GM12878 (cell line): ENCODE results near the gene CLNS1A. TPM values are rescaled to one million over a fixed set of nuclear protein-coding genes. Genes with fewer than 3 reads are reported as not detected.

Experiments
- ATAC-seq: fragments of 200-7000 bp; cut with Tn5 transposase; 3 replicates; pipeline ENCODE4 v1.9.1; 2020; ENCODE audit warnings: mild to moderate bottlenecking, moderate library complexity
- BruUV-seq: library from RNA; stranded (reverse); fragments of 400-500 nt; replicated peaks from 2 replicates; lab custom pipeline; 2021; lab: Mats Ljungman, UMichigan
- CTCF ChIA-PET: fragments of 300-600 bp; sonication (Branson Sonifier 250); formaldehyde crosslinking; extraction: SDS; loops from one replicate; lab custom pipeline; 2021; ENCODE audit warnings: inconsistent platforms; lab: Yijun Ruan, JAX
- POLR2A ChIA-PET: fragments of 350-600 bp; formaldehyde crosslinking; extraction: SDS; loops from one replicate; lab custom pipeline; 2021; ENCODE audit warnings: inconsistent platforms; lab: Charles Lee
- RAD21 ChIA-PET: fragments of 300-600 bp; sonication (Branson Sonifier 250); formaldehyde crosslinking; loops from one replicate; lab custom pipeline; 2023; ENCODE audit warnings: antibody characterized with exemption; ENCODE audit not compliant: unreplicated experiment; lab: Charles Lee
- SMC1A ChIA-PET: fragments of 300-600 bp; sonication (Branson Sonifier 250); formaldehyde crosslinking; loops from one replicate; lab custom pipeline; 2023; ENCODE audit not compliant: unreplicated experiment, uncharacterized antibody; lab: Charles Lee
- DNase-seq: peaks from one replicate; pipeline ENCODE4 v3.0.0-alpha.2; 2011; ENCODE audit warnings: low read depth, low spot score
- FAIRE-seq: peaks from 3 replicates; lab custom pipeline; 2011; peaks lifted over from hg19 to GRCh38; lab: Jason Lieb, UNC
- H2AFZ ChIP-seq: 2 replicates; pipeline ENCODE4 v1.6.0; 2011; ENCODE audit warnings: low read depth, low read length, control low read depth; ENCODE audit not compliant: control insufficient read depth
- H3K27ac ChIP-seq: 2 replicates; pipeline ENCODE4 v1.5.1; 2011; ENCODE audit warnings: control low read depth; ENCODE audit not compliant: control insufficient read depth, insufficient read depth
- H3K27me3 ChIP-seq, 2 experiments: replicated peaks in 1 of 2; 2 replicates each; pipeline versions ENCODE4 v1.6.0 to v1.6.1; 2011; ENCODE audit warnings: low read length in 1 of 2; ENCODE audit not compliant: control insufficient read depth in 2 of 2, insufficient read depth in 2 of 2
- H3K36me3 ChIP-seq, 2 experiments: 2 replicates each; pipeline ENCODE4 v1.5.1; 2011; ENCODE audit warnings: low read length in 1 of 2; ENCODE audit not compliant: control insufficient read depth in 2 of 2, insufficient read depth in 2 of 2
- H3K4me1 ChIP-seq: 2 replicates; pipeline ENCODE4 v1.6.1; 2011; ENCODE audit warnings: mild to moderate bottlenecking, low read length, moderate library complexity, mixed read lengths; ENCODE audit not compliant: control insufficient read depth, insufficient read depth
- H3K4me2 ChIP-seq: 2 replicates; pipeline ENCODE4 v1.6.0; 2011; ENCODE audit warnings: control low read depth; ENCODE audit not compliant: control insufficient read depth, insufficient read depth
- H3K4me3 ChIP-seq: fragments of 200-600 bp; sonication (generic); 2 replicates; pipeline ENCODE4 v1.5.1; 2016
- H3K79me2 ChIP-seq: 2 replicates; pipeline ENCODE4 v1.6.0; 2011; ENCODE audit warnings: low read length; ENCODE audit not compliant: control insufficient read depth, insufficient read depth
- H3K9ac ChIP-seq: 2 replicates; pipeline ENCODE4 v1.8.0; 2011; ENCODE audit warnings: low read length, control low read depth, mixed read lengths; ENCODE audit not compliant: control insufficient read depth, insufficient read depth
- H3K9me3 ChIP-seq: replicated peaks from 3 replicates; pipeline ENCODE4 v1.5.1; 2011; ENCODE audit warnings: mild to moderate bottlenecking, low read length; ENCODE audit not compliant: control insufficient read depth, insufficient read depth
- H4K20me1 ChIP-seq: 2 replicates; pipeline ENCODE4 v1.6.0; 2011; ENCODE audit not compliant: control insufficient read depth, insufficient read depth
- BACH1 ChIP-seq: fragments of 450-650 bp; IDR thresholded peaks from 2 replicates; pipeline ENCODE4 v1.6.1; 2017; ENCODE audit warnings: mild to moderate bottlenecking, borderline replicate concordance
- DPF2 ChIP-seq: fragments of 450-650 bp; IDR thresholded peaks from 2 replicates; pipeline ENCODE4 v1.6.1; 2017; ENCODE audit warnings: mild to moderate bottlenecking
- ETV6 ChIP-seq, 2 experiments: fragments of 450-650 bp in 1 of 2; IDR thresholded peaks in 1 of 2; conservative IDR thresholded peaks in 1 of 2; 2 replicates each; pipeline ENCODE4 v1.6.1; 2014; ENCODE audit warnings: antibody characterized with exemption in 1 of 2, borderline replicate concordance in 1 of 2, low read depth in 1 of 2, mild to moderate bottlenecking in 1 of 2, moderate library complexity in 1 of 2
- MEF2B ChIP-seq: fragments of 450-650 bp; IDR thresholded peaks from 2 replicates; pipeline ENCODE4 v1.6.1; 2018; ENCODE audit warnings: mild to moderate bottlenecking, moderate library complexity; ENCODE audit not compliant: partially characterized antibody, poor library complexity, severe bottlenecking
- PAX5 ChIP-seq: IDR thresholded peaks from 2 replicates; pipeline ENCODE4 v1.6.1; 2011; ENCODE audit warnings: low read depth, low read length, borderline replicate concordance
- PAX8 ChIP-seq: fragments of 450-650 bp; IDR thresholded peaks from 2 replicates; pipeline ENCODE4 v1.6.1; 2017; ENCODE audit warnings: mild to moderate bottlenecking, moderate library complexity
- POLR2A ChIP-seq: IDR thresholded peaks from 2 replicates; pipeline ENCODE4 v1.6.1; 2011; ENCODE audit warnings: low read depth, mild to moderate bottlenecking, low read length
- RB1 ChIP-seq: fragments of 450-650 bp; formaldehyde crosslinking; IDR thresholded peaks from 2 replicates; pipeline ENCODE4 v1.6.1; 2017; ENCODE audit warnings: mild to moderate bottlenecking, borderline replicate concordance
- RUNX3 ChIP-seq: IDR thresholded peaks from 2 replicates; pipeline ENCODE4 v1.6.1; 2012; ENCODE audit warnings: low read length, inconsistent platforms
- TAF1 ChIP-seq: IDR thresholded peaks from 2 replicates; pipeline ENCODE4 v1.6.1; 2011; ENCODE audit warnings: mild to moderate bottlenecking, low read depth, low read length, borderline replicate concordance
- TARDBP ChIP-seq: IDR thresholded peaks from 2 replicates; pipeline ENCODE4 v1.6.1; 2016; ENCODE audit warnings: borderline replicate concordance
- TCF12 ChIP-seq: IDR thresholded peaks from 2 replicates; pipeline ENCODE4 v1.6.1; 2011; ENCODE audit warnings: low read depth, mild to moderate bottlenecking, low read length
- WGBS: methylation state at CpG from one replicate; pipeline ENCODE4 v1.1.6; 2016; ENCODE audit warnings: low lambda C conversion rate; ENCODE audit not compliant: insufficient replicate concordance, insufficient coverage; ENCODE audit errors: missing lambda C conversion rate; 5-methylcytosine and 5-hydroxymethylcytosine counted together
- in situ Hi-C: fragments of 300-500 bp; cut with MboI; formaldehyde crosslinking; loops from 9 replicates; pipeline ENCODE4 v1.14.3; 2018; ENCODE audit warnings: mixed read lengths
- intact Hi-C: fragments of 100-400 bp; cut with micrococcal nuclease; formaldehyde crosslinking; loops from one replicate; pipeline ENCODE4 v1.14.2; 2022; ENCODE audit not compliant: unreplicated experiment
- polyA plus RNA-seq, 11 experiments: library from polyadenylated mRNA; depleted of rRNA in 4 of 11; unstranded in 6 of 11; stranded (reverse) in 5 of 11; fragments of >200 nt; fragmentation: Nextera tagmentation in 4 of 11; fragmentation: Illumina TruSeq in 1 of 11; extraction: Ambion mirVana in 4 of 11; extraction: Trizol in 1 of 11; gene quantifications; 1 replicate in 1 of 11; 2 replicates in 10 of 11; pipeline versions ENCODE4 v1.2.1 to v1.2.3, GENCODE V29; 2011 to 2016; ENCODE audit warnings: inconsistent platforms in 2 of 11, missing spikeins in 2 of 11, low read depth in 1 of 11
- total RNA-seq, 4 experiments: library from RNA; depleted of rRNA in 3 of 4; stranded (reverse); fragments of >200 nt in 3 of 4; fragmentation: Illumina TruSeq in 1 of 4; extraction: Trizol in 1 of 4; gene quantifications; 2 replicates each; pipeline versions ENCODE4 v1.2.1 to v1.2.3, GENCODE V29; 2013 to 2021
- TF ChIP-seq, protein P1 (sequence below): fragments of 450-650 bp; formaldehyde crosslinking; IDR thresholded peaks from 2 replicates; pipeline ENCODE4 v1.4.0; 2020; ENCODE audit warnings: mild to moderate bottlenecking, moderate library complexity
- TF ChIP-seq, protein P2 (sequence below): fragments of 450-650 bp; IDR thresholded peaks from 2 replicates; pipeline ENCODE4 v1.6.1; 2017; ENCODE audit warnings: mild to moderate bottlenecking
- TF ChIP-seq, protein P3 (sequence below): fragments of 450-650 bp; IDR thresholded peaks from 2 replicates; pipeline ENCODE4 v1.6.1; 2017; ENCODE audit warnings: mild to moderate bottlenecking, moderate library complexity

CLNS1A gene
- total and polyA plus RNA-seq, 10 of the 15 experiments (the other 5 are each of a cell fraction or from before 2014, with no cell fraction given), result 74.1 to 247 (median 167) TPM

DNA sequence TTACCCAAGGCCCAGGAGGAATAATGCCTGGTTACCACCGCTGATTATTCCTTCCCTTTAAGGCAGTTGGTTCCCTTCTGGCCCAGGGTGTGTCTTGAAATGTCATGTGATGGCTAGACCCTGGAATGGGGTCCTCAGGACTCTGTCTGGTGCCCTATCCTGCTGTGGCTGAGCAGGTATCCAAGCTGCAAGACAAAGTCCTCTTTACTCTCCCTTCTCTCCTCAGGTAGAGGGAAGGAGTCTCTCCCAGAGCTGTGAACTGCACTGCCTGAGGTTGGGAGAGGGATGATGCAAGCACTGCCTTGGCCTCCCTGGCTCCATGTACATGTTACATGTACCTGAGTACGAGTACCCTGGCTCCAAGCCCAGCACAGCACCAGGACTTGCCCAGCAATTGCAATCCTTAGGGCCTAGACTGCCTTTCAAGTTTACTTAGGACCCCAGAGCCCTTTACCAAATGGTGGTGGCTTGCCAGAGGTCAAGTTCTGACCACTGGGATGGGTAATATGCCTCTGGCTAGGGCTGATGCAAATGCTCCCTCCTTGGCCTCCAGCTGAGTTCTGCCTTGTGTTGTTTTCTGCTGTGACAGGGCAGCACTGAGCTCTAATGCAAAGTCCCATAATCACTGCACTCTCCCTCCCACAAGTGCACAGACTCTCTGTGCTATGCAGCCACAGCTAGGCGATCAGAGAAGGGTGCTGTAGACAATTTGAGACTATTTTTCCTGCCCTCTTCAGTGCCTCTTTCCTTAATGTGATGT is 68.5 kb downstream of the CLNS1A start:
- in situ Hi-C loops (no loop called here), intact Hi-C loops (no loop called here)
- no peak for ATAC-seq
- CTCF ChIA-PET, result interaction anchor here (0.6 to 2.1 kb wide), 2 partner anchors 12 to 832 kb away, joined by 3 to 5 read pairs; no protein-coding TSS in a partner anchor
- no peak overlapping the region for H3K4me3 ChIP-seq
- H3K9ac ChIP-seq, result no peak overlapping the region
- POLR2A ChIA-PET, result no interaction called here
- TF ChIP-seq, protein P1, sequence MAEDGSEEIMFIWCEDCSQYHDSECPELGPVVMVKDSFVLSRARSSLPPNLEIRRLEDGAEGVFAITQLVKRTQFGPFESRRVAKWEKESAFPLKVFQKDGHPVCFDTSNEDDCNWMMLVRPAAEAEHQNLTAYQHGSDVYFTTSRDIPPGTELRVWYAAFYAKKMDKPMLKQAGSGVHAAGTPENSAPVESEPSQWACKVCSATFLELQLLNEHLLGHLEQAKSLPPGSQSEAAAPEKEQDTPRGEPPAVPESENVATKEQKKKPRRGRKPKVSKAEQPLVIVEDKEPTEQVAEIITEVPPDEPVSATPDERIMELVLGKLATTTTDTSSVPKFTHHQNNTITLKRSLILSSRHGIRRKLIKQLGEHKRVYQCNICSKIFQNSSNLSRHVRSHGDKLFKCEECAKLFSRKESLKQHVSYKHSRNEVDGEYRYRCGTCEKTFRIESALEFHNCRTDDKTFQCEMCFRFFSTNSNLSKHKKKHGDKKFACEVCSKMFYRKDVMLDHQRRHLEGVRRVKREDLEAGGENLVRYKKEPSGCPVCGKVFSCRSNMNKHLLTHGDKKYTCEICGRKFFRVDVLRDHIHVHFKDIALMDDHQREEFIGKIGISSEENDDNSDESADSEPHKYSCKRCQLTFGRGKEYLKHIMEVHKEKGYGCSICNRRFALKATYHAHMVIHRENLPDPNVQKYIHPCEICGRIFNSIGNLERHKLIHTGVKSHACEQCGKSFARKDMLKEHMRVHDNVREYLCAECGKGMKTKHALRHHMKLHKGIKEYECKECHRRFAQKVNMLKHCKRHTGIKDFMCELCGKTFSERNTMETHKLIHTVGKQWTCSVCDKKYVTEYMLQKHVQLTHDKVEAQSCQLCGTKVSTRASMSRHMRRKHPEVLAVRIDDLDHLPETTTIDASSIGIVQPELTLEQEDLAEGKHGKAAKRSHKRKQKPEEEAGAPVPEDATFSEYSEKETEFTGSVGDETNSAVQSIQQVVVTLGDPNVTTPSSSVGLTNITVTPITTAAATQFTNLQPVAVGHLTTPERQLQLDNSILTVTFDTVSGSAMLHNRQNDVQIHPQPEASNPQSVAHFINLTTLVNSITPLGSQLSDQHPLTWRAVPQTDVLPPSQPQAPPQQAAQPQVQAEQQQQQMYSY (CRISPR knock-in tag), result no peak
- TF ChIP-seq POLR2A (no peak), RB1 (no peak), PAX8 (no peak), RUNX3 (no peak), TCF12 (no peak), MEF2B (no peak), DPF2 (no peak), PAX5 (no peak), BACH1 (no peak), TARDBP (no peak), TAF1 (no peak), ETV6 (conservative IDR thresholded peaks at IDR 0.05 in 1 of 2, IDR thresholded peaks at IDR 0.05 in 1 of 2; ENCODE audit: borderline replicate concordance in 1 of 2, low read depth in 1 of 2) (no peak)
- TF ChIP-seq, protein P2, sequence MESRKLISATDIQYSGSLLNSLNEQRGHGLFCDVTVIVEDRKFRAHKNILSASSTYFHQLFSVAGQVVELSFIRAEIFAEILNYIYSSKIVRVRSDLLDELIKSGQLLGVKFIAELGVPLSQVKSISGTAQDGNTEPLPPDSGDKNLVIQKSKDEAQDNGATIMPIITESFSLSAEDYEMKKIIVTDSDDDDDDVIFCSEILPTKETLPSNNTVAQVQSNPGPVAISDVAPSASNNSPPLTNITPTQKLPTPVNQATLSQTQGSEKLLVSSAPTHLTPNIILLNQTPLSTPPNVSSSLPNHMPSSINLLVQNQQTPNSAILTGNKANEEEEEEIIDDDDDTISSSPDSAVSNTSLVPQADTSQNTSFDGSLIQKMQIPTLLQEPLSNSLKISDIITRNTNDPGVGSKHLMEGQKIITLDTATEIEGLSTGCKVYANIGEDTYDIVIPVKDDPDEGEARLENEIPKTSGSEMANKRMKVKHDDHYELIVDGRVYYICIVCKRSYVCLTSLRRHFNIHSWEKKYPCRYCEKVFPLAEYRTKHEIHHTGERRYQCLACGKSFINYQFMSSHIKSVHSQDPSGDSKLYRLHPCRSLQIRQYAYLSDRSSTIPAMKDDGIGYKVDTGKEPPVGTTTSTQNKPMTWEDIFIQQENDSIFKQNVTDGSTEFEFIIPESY, result no peak
- TF ChIP-seq, protein P3, sequence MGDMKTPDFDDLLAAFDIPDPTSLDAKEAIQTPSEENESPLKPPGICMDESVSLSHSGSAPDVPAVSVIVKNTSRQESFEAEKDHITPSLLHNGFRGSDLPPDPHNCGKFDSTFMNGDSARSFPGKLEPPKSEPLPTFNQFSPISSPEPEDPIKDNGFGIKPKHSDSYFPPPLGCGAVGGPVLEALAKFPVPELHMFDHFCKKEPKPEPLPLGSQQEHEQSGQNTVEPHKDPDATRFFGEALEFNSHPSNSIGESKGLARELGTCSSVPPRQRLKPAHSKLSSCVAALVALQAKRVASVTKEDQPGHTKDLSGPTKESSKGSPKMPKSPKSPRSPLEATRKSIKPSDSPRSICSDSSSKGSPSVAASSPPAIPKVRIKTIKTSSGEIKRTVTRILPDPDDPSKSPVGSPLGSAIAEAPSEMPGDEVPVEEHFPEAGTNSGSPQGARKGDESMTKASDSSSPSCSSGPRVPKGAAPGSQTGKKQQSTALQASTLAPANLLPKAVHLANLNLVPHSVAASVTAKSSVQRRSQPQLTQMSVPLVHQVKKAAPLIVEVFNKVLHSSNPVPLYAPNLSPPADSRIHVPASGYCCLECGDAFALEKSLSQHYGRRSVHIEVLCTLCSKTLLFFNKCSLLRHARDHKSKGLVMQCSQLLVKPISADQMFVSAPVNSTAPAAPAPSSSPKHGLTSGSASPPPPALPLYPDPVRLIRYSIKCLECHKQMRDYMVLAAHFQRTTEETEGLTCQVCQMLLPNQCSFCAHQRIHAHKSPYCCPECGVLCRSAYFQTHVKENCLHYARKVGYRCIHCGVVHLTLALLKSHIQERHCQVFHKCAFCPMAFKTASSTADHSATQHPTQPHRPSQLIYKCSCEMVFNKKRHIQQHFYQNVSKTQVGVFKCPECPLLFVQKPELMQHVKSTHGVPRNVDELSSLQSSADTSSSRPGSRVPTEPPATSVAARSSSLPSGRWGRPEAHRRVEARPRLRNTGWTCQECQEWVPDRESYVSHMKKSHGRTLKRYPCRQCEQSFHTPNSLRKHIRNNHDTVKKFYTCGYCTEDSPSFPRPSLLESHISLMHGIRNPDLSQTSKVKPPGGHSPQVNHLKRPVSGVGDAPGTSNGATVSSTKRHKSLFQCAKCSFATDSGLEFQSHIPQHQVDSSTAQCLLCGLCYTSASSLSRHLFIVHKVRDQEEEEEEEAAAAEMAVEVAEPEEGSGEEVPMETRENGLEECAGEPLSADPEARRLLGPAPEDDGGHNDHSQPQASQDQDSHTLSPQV, result no peak
- H3K9me3 ChIP-seq, result no peaks in the 10 kb centered on the region
- DNase-seq, result no peak
- H4K20me1 ChIP-seq, result no peaks in the 10 kb centered on the region
- RAD21 ChIA-PET, result no interaction called here
- no TSS peak for BruUV-seq
- H3K4me1 ChIP-seq, result no peaks in the 10 kb centered on the region
- SMC1A ChIA-PET, result no interaction called here
- no peak overlapping the region for H3K27ac ChIP-seq
- H3K27me3 ChIP-seq, result no peaks in the 10 kb centered on the region
- H3K79me2 ChIP-seq, result no peaks in the 10 kb centered on the region
- no peaks in the 10 kb centered on the region for H3K36me3 ChIP-seq
- no peak for FAIRE-seq
- no peak overlapping the region for H3K4me2 ChIP-seq
- WGBS, result 19% methylated on average over 3 of the region's 3 CpGs
- no peak overlapping the region for H2AFZ ChIP-seq
